ENCODE measurements around the gene RORC.
A peak's percentile ranks its signal among the peaks of the same experiment; 100 is the strongest.
"Not testable (repeated sequence)": the region's sequence is repeated elsewhere in the genome, so short reads cannot be mapped to it uniquely, and the experiment has no call there.

The RORC gene

DNA sequence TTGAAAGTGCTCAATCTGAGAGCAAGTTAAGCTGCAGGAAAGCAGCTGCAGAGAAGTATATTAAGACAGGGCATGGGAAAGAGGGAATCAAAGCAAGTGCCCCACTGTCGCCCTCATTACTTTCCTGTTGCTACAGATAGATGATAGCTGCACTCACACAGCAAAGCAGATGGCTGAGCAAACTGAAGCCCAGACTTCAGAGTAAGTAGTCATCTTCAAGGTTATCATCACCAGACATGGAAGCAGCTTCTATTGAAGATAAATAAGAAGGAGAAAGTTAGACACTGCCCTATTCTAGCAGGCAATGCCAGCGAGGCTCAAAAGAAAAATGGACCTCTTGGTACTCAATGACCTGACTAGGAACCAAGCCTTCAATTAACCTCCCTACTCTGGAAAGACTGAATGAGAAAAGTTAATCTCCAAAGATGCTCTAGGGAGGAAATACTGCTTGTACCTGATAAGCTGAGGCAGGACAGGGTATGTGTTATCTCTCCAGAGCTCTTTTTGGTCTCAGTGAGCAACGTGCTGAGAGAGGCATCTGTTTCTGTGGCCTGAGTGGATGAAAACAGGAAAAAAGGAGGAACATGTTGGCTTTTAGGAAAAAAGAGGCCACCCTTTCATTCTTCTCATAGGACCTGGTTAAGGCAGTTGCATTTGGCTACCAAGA lies 57.2 kb downstream of the RORC start:
- H3K4me3 Mint-ChIP-seq = no peak overlapping the region
- H3K27me3 Mint-ChIP-seq = no peaks in the 10 kb centered on the region
- H3K36me3 Mint-ChIP-seq = peaks cover 32% of the 10 kb centered on the region
- no peak overlapping the region for H3K27ac Mint-ChIP-seq
- no peaks in the 10 kb centered on the region for H3K9me3 Mint-ChIP-seq
- DNase-seq (ENCODE audit: low spot score in 2 of 2) = no peak
- no peaks in the 10 kb centered on the region for H3K4me1 Mint-ChIP-seq
- no peak for ATAC-seq (ENCODE audit: low read depth)

DNA sequence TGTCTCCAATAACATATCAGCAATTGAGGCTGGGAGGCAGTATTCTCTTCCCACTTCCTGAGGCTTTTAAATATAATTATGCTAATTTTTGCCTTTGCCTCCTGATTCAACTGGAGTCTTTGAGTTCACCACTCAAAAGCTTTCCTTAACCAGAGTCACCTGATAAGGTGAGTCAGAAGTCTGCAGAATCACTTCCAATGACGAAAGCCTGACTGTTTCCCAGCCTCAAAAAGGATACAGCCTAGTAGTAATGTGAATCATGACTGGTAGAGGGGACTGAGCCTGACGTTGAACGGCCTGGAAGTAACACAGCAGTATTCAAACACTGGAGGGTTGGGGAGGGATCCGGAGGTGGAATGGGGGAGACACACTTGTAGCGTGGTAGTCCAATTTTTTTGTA lies 57.9 kb downstream of the RORC start:
- H3K9me3 Mint-ChIP-seq = no peaks in the 10 kb centered on the region
- H3K27me3 Mint-ChIP-seq = no peaks in the 10 kb centered on the region
- ATAC-seq (ENCODE audit: low read depth) (no peak), DNase-seq (ENCODE audit: low spot score in 2 of 2) (no peak)
- no peak overlapping the region for H3K27ac Mint-ChIP-seq
- H3K36me3 Mint-ChIP-seq = peaks cover 28% of the 10 kb centered on the region
- no peak overlapping the region for H3K4me3 Mint-ChIP-seq
- no peaks in the 10 kb centered on the region for H3K4me1 Mint-ChIP-seq

DNA sequence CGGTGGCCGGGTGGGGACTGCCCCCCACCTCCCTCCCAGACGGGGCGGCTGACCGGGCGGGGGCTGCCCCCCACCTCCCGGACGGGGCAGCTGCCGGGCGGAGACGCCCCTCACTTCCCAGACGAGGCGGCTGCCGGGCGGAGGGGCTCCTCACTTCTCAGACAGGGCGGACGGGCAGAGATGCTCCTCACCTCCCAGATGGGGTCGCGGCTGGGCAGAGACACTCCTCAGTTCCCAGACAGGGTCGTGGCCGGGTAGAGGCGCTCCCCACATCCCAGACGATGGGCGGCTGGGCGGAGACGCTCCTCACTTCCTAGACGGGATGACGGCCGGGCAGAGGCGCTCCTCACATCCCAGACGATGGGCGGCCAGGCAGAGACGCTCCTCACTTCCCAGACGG lies 62.3 kb downstream of the RORC start:
- not testable (repeated sequence) for H3K4me1 Mint-ChIP-seq; H3K27ac Mint-ChIP-seq; ATAC-seq (ENCODE audit: low read depth); H3K4me3 Mint-ChIP-seq; H3K9me3 Mint-ChIP-seq; H3K27me3 Mint-ChIP-seq; H3K36me3 Mint-ChIP-seq; DNase-seq (ENCODE audit: low spot score in 2 of 2)

DNA sequence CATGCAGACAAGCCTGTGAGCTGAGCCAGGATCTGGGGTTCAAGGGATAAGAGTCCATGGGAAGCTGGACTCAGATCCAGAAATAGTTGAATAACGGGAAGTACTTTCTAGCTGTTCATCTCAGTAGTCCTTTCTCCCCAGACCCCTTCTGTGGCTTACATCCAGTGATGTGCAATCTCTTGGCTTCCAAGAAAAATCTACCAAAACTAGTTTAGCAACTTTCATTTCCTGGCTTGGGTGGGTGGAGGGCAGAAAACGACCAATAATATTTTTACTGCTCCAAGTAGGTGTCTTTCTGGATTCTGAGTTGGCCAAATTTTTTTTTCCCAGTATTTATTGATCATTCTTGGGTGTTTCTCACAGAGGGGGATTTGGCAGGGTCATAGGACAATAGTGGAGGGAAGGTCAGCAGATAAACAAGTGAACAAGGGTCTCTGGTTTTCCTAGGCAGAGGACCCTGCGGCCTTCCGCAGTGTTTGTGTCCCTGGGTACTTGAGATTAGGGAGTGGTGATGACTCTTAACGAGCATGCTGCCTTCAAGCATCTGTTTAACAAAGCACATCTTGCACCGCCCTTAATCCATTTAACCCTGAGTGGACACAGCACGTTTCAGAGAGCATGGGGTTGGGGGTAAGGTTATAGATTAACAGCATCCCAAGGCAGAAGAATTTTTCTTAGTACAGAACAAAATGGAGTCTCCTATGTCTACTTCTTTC lies 63.1 kb downstream of the RORC start:
- DNase-seq (ENCODE audit: low spot score in 2 of 2); ATAC-seq (ENCODE audit: low read depth); H3K9me3 Mint-ChIP-seq; H3K27ac Mint-ChIP-seq; H3K36me3 Mint-ChIP-seq; H3K27me3 Mint-ChIP-seq; H3K4me3 Mint-ChIP-seq; H3K4me1 Mint-ChIP-seq: not testable (repeated sequence)

DNA sequence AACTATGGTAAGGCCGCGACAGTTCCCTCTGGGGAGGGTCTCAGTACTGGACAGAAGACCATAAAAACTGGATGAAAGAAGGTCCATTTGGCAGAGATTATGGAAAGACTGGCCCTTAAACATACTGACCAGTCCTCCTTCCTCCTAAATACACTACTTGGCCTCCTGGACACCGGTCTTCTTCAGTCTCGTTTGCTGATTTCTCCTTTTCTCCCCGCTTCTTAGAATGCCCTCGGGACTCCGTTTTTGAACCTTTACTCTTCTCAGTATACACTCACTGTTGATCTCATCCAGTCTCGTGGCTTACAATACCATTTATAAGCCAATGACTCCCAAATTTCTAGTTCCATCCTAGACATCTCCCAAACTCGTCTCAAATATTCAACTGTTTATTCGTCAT lies 67.6 kb downstream of the RORC start:
- Mint-ChIP-seq H3K4me3 (peak overlapping the region; percentile 96), H3K27ac (peak overlapping the region; percentile 98), H3K9me3 (no peaks in the 10 kb centered on the region), H3K36me3 (peaks cover 15% of the 10 kb centered on the region), H3K4me1 (peaks cover 13% of the 10 kb centered on the region), H3K27me3 (no peaks in the 10 kb centered on the region)
- DNase-seq (ENCODE audit: low spot score in 2 of 2) = no peak
- no peak for ATAC-seq (ENCODE audit: low read depth)

DNA sequence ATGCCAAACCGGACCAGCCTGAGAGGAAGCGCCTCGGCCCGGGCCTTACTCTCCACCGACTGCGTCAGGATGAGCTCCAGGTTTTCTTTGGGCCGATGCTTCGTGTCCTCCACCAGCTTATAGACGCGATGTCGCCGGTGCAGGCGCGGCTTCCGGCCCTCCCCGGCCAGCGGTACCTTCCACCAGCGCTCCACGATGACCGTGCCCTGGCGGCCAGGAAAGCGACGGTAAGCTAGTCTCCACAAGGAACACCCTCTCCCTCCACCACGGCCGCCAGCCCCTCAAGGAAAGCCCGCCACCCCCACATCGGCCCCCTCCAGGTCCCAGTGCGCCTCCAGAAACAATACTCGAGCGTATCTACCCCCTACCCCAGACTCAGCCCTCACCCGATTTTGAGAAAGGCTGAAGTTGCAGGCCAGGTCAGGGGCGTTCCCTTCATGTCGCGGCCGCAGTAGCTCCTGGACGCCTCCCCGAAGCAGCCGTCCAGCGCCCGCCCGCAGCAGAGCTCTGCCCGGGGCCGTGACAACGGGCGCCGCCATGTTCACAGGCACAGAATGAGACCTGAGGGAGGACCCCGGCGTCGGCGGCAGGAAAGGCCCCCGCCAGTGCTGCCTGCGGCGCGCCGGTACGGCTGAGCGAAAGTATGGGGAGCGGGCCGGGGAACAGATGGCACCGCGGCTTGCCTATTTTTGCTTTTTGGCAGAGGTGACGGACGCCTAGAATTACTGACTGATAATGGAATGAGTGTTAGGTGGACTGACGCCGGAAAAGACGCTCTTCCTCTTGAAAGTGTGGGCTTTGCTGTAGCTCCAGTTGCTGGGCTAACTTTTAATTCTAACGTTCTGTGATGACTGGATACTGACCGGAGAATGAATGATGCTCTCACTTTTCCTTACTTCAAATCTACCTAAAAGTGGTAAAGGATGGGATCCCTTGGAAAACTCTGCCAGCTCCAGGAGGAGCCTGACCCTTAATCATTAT lies 68.4 kb downstream of the RORC start, which contains the start of gene MRPL9:
Gene MRPL9, minus strand, starts transcription at position 556 of the 981 bp plus-strand sequence. Its CDS starts 17 bp downstream, at position 539.
- Mint-ChIP-seq H3K27ac (peak within 1 kb of the TSS; percentile 98), H3K27me3 (no peaks in the 10 kb centered on the region), H3K36me3 (peaks cover 15% of the 10 kb centered on the region), H3K4me1 (peaks cover 13% of the 10 kb centered on the region), H3K9me3 (no peaks in the 10 kb centered on the region), H3K4me3 (peak within 1 kb of the TSS; percentile 96)
- peak; percentile 76 to 82 for DNase-seq (ENCODE audit: low spot score in 2 of 2)
- peak; percentile 99 for ATAC-seq (ENCODE audit: low read depth)

DNA sequence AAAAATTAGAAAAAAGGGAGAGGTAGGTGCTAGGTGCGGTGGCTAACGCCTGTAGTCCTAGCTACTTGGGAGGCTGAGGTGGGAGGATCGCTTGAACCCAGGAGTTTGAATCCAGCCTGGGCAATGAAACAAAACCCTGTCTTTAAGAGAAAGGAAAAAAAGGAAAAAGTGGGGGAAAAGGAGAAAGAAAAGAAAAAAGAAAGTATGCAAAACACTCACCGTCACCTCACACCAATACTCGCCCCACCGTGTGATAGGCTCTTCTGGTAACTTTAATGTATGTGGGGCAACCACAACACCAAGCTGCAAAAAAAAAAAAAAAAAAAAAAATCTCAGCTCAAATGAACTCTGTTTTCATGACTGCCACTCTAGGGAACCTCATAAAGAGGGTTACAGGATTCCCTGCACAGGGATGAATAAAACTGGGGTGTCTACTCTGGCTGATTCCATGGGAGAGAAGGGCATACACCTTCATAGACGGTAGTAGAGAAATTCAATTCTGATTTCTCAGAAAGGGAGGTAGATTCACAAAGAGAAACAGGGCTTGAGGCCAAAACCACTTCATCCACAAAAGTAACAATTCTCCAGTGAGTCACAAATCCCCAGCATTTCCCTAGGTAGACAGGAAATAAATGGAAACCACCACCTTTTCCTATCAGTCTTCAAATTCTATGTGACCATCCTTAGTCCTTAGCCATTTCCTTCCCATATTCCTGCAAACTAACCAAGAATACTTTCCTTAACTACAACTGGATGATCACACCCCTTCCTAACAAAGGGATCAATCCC lies 70.8 kb downstream of the RORC start:
- DNase-seq (ENCODE audit: low spot score in 2 of 2) = no peak
- H3K4me1 Mint-ChIP-seq = peaks cover 13% of the 10 kb centered on the region
- peaks cover 26% of the 10 kb centered on the region for H3K36me3 Mint-ChIP-seq

DNA sequence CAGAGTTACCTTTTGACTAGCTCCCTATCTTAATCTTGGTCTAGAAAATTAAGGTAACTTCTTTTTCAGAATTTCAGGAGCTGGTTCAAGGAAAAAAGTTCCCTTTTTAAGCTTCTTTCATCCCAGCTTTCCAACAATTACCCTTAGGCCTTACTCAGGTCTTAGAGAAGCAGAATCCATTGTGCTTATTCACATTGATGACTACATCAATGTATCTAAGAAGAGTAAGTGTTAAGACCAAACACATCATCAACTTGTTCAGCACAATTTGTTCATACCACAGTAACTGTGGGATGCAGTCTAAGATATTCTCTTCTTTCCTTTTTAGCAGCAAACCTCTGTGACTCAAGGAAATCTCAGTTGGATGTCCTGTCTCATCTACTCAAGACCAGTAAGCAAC lies 72.4 kb downstream of the RORC start:
- Mint-ChIP-seq H3K4me3 (no peak overlapping the region), H3K4me1 (peaks cover 11% of the 10 kb centered on the region), H3K27ac (no peak overlapping the region), H3K36me3 (peaks cover 29% of the 10 kb centered on the region), H3K9me3 (no peaks in the 10 kb centered on the region), H3K27me3 (no peaks in the 10 kb centered on the region)
- no peak for ATAC-seq (ENCODE audit: low read depth)
- DNase-seq (ENCODE audit: low spot score in 2 of 2) = no peak

More for the DNA sequence above, 70.8 kb downstream of the RORC start:
- Mint-ChIP-seq H3K4me3 (no peak overlapping the region), H3K27me3 (no peaks in the 10 kb centered on the region), H3K27ac (no peak overlapping the region), H3K9me3 (no peaks in the 10 kb centered on the region)
- ATAC-seq (ENCODE audit: low read depth) = no peak

DNA sequence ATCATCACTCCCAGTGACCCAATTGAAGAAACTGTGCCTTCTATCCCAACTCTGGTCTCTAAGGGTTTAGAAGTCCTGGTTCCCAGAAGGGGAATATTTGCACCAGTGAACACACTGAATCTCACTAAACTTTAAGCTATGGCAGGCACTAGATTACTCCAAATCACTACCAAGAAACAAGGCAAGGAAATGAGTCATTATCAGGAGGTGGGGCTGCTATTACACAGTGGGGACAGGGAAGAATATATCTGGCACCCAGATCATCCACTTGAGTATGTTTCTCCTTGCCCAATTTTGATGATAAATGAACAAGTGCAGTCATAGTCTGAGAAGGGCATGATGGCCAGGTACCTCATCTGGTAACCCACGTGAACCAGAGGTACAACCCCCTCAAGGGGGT lies 75.3 kb downstream of the RORC start:
- no peak overlapping the region for H3K4me3 Mint-ChIP-seq
- no peaks in the 10 kb centered on the region for H3K4me1 Mint-ChIP-seq
- H3K27me3 Mint-ChIP-seq = peaks cover 2% of the 10 kb centered on the region
- H3K27ac Mint-ChIP-seq = no peak overlapping the region
- peaks cover 26% of the 10 kb centered on the region for H3K36me3 Mint-ChIP-seq
- H3K9me3 Mint-ChIP-seq = no peaks in the 10 kb centered on the region
- no peak for ATAC-seq (ENCODE audit: low read depth)
- no peak for DNase-seq (ENCODE audit: low spot score in 2 of 2)
